ENCODE data around the gene WDR48.

The WDR48 gene

GRCh38 chr3:39051649-39052561, at the start of gene WDR48, which contains the start of gene SCN11A:
Gene WDR48, plus strand, starts transcription at chr3:39052016. Its CDS starts 10 bp downstream, at chr3:39052026.
Gene SCN11A, minus strand, starts transcription at chr3:39051944. Its CDS starts 101,582 bp downstream, at chr3:38950362.
- no peaks in the 10 kb centered on the region for H3K9me3 ChIP-seq (ENCODE audit: control insufficient read depth in 5 of 5, low read length in 5 of 5)
- no peaks in the 10 kb centered on the region for H3K27me3 ChIP-seq (ENCODE audit: control insufficient read depth in 5 of 5, insufficient read depth in 4 of 5, low read length in 5 of 5)
- peak within 1 kb of the TSS; percentile 57 to 91 (median 82) for H3K9ac ChIP-seq (ENCODE audit: low read length in 5 of 5)
- H3K36me3 ChIP-seq (ENCODE audit: control insufficient read depth in 5 of 5, insufficient read depth in 5 of 5, low read length in 5 of 5) = no peaks in the 10 kb centered on the region
- H3K4me1 ChIP-seq (ENCODE audit: control insufficient read depth in 5 of 5, insufficient read depth in 5 of 5, low read length in 5 of 5) = peaks cover 0 to 28% (median 25%) of the 10 kb centered on the region in 5 donors
- peak within 1 kb of the TSS; percentile 92 to 100 (median 97) for H3K4me3 ChIP-seq (ENCODE audit: low read depth in 1 of 5, low read length in 5 of 5)
- H3K27ac ChIP-seq (ENCODE audit: low read depth, low read length) = peak within 1 kb of the TSS; percentile 91

- Histone ChIP-seq H3K27me3 (ENCODE audit: control insufficient read depth in 5 of 5, insufficient read depth in 4 of 5, low read length in 5 of 5) (no peaks in the 10 kb centered on the region), H3K36me3 (ENCODE audit: control insufficient read depth in 5 of 5, insufficient read depth in 5 of 5, low read length in 5 of 5) (no peaks in the 10 kb centered on the region), H3K4me1 (ENCODE audit: control insufficient read depth in 5 of 5, insufficient read depth in 5 of 5, low read length in 5 of 5) (no peaks in the 10 kb centered on the region), H3K4me3 (ENCODE audit: low read depth in 1 of 5, low read length in 5 of 5) (no peak overlapping the region), H3K9ac (ENCODE audit: low read length in 5 of 5) (no peak overlapping the region), H3K27ac (ENCODE audit: low read depth, low read length) (no peak overlapping the region), H3K9me3 (ENCODE audit: control insufficient read depth in 5 of 5, low read length in 5 of 5) (no peaks in the 10 kb centered on the region)
These were observed 46.5 kb upstream of the WDR48 start for GRCh38 chr3:39005295-39005694.

DNA sequence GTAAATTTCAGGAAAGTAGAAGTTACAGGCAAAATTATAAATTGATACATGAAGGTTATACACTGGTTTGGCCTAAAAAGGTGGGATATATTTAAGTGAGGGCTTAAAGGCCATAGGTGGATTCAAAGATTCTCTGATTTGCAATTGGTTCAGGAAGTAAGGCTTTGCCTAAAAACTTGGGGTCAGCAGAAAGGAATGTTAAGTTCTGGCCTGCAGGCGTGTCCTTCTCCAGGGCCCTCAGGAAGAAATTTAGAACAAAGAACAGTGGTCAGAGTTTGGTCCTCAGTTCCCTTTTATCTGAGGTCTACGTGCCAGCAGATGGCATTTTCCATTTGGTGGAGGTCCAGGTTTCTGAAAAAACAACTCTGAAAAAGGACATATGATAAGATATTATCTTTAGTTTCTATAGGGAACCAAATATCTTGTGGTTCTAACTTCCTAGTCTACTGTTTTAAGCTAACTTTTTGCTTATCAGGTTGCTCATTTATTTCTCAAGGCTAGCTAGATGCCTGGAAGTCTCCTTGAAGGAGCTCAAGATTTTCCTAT, 40.6 kb upstream of the WDR48 start:
- Histone ChIP-seq H3K27me3 (ENCODE audit: control insufficient read depth in 5 of 5, insufficient read depth in 4 of 5, low read length in 5 of 5) (no peaks in the 10 kb centered on the region), H3K4me1 (ENCODE audit: control insufficient read depth in 5 of 5, insufficient read depth in 5 of 5, low read length in 5 of 5) (no peaks in the 10 kb centered on the region), H3K9me3 (ENCODE audit: control insufficient read depth in 5 of 5, low read length in 5 of 5) (no peaks in the 10 kb centered on the region), H3K4me3 (ENCODE audit: low read depth in 1 of 5, low read length in 5 of 5) (no peak overlapping the region), H3K9ac (ENCODE audit: low read length in 5 of 5) (no peak overlapping the region), H3K27ac (ENCODE audit: low read depth, low read length) (no peak overlapping the region), H3K36me3 (ENCODE audit: control insufficient read depth in 5 of 5, insufficient read depth in 5 of 5, low read length in 5 of 5) (no peaks in the 10 kb centered on the region)

GRCh38 chr3:39013289-39013688, 38.5 kb upstream of the WDR48 start:
- Histone ChIP-seq H3K27me3 (ENCODE audit: control insufficient read depth in 5 of 5, insufficient read depth in 4 of 5, low read length in 5 of 5) (peaks cover 0 to 2% (median 0%) of the 10 kb centered on the region in 5 donors), H3K27ac (ENCODE audit: low read depth, low read length) (no peak overlapping the region), H3K36me3 (ENCODE audit: control insufficient read depth in 5 of 5, insufficient read depth in 5 of 5, low read length in 5 of 5) (no peaks in the 10 kb centered on the region), H3K9ac (ENCODE audit: low read length in 5 of 5) (no peak overlapping the region), H3K4me1 (ENCODE audit: control insufficient read depth in 5 of 5, insufficient read depth in 5 of 5, low read length in 5 of 5) (no peaks in the 10 kb centered on the region), H3K4me3 (ENCODE audit: low read depth in 1 of 5, low read length in 5 of 5) (no peak overlapping the region), H3K9me3 (ENCODE audit: control insufficient read depth in 5 of 5, low read length in 5 of 5) (no peaks in the 10 kb centered on the region)

GRCh38 chr3:39013921-39014509, 37.8 kb upstream of the WDR48 start:
- H3K9ac ChIP-seq (ENCODE audit: low read length in 5 of 5) = no peak overlapping the region
- no peak overlapping the region for H3K4me3 ChIP-seq (ENCODE audit: low read depth in 1 of 5, low read length in 5 of 5)
- H3K36me3 ChIP-seq (ENCODE audit: control insufficient read depth in 5 of 5, insufficient read depth in 5 of 5, low read length in 5 of 5) = no peaks in the 10 kb centered on the region
- no peak overlapping the region for H3K27ac ChIP-seq (ENCODE audit: low read depth, low read length)
- peaks cover 0 to 2% (median 0%) of the 10 kb centered on the region in 5 donors for H3K27me3 ChIP-seq (ENCODE audit: control insufficient read depth in 5 of 5, insufficient read depth in 4 of 5, low read length in 5 of 5)
- H3K4me1 ChIP-seq (ENCODE audit: control insufficient read depth in 5 of 5, insufficient read depth in 5 of 5, low read length in 5 of 5) = no peaks in the 10 kb centered on the region
- H3K9me3 ChIP-seq (ENCODE audit: control insufficient read depth in 5 of 5, low read length in 5 of 5) = no peaks in the 10 kb centered on the region

DNA sequence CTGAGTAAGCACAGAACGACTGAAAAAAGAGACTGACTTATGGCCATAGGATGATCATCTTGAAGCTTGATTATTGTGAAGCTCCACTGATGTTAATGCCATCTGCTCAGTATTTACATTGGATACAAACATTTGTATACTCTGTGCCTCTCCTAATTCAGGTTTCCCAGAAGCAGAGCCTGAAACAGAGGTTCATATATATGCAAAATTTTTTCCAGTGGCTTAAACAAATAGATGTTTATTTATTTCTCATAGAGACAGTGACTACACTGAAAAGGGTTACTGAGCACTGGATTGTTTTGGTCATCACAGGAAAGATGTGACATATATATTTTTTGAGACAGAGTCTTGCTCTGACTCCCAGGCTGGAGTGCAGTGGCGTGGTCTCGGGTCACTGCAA, 36.4 kb upstream of the WDR48 start:
- no peaks in the 10 kb centered on the region for H3K4me1 ChIP-seq (ENCODE audit: control insufficient read depth in 5 of 5, insufficient read depth in 5 of 5, low read length in 5 of 5)
- peaks cover 0 to 2% (median 0%) of the 10 kb centered on the region in 5 donors for H3K27me3 ChIP-seq (ENCODE audit: control insufficient read depth in 5 of 5, insufficient read depth in 4 of 5, low read length in 5 of 5)
- no peaks in the 10 kb centered on the region for H3K9me3 ChIP-seq (ENCODE audit: control insufficient read depth in 5 of 5, low read length in 5 of 5)
- H3K27ac ChIP-seq (ENCODE audit: low read depth, low read length) = no peak overlapping the region
- no peak overlapping the region for H3K9ac ChIP-seq (ENCODE audit: low read length in 5 of 5)
- H3K36me3 ChIP-seq (ENCODE audit: control insufficient read depth in 5 of 5, insufficient read depth in 5 of 5, low read length in 5 of 5) = no peaks in the 10 kb centered on the region
- no peak overlapping the region for H3K4me3 ChIP-seq (ENCODE audit: low read depth in 1 of 5, low read length in 5 of 5)

DNA sequence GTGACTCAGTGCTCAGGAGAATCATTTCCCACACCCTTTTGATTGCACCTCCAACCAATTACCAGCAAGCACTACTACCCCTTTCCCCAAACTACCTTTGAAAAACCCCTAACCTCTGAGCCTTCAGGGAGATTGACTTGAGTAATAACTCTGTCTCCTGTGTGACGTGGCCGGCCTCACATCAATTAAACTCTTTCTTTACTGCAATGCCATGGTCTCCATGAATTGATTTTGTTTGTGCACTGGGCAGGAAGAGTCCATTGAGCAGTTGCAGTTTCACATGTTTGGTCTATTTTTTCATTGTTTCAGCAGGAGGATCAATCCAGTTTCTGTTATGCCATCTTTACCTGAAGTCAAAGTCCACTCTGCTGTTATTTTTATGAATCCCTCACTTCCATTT, 32.5 kb upstream of the WDR48 start:
- H3K9me3 ChIP-seq (ENCODE audit: control insufficient read depth in 5 of 5, low read length in 5 of 5) = no peaks in the 10 kb centered on the region
- no peak overlapping the region for H3K27ac ChIP-seq (ENCODE audit: low read depth, low read length)
- H3K4me1 ChIP-seq (ENCODE audit: control insufficient read depth in 5 of 5, insufficient read depth in 5 of 5, low read length in 5 of 5) = no peaks in the 10 kb centered on the region
- no peaks in the 10 kb centered on the region for H3K36me3 ChIP-seq (ENCODE audit: control insufficient read depth in 5 of 5, insufficient read depth in 5 of 5, low read length in 5 of 5)
- H3K4me3 ChIP-seq (ENCODE audit: low read depth in 1 of 5, low read length in 5 of 5) = no peak overlapping the region
- H3K27me3 ChIP-seq (ENCODE audit: control insufficient read depth in 5 of 5, insufficient read depth in 4 of 5, low read length in 5 of 5) = peaks cover 0 to 2% (median 0%) of the 10 kb centered on the region in 5 donors
- no peak overlapping the region for H3K9ac ChIP-seq (ENCODE audit: low read length in 5 of 5)

DNA sequence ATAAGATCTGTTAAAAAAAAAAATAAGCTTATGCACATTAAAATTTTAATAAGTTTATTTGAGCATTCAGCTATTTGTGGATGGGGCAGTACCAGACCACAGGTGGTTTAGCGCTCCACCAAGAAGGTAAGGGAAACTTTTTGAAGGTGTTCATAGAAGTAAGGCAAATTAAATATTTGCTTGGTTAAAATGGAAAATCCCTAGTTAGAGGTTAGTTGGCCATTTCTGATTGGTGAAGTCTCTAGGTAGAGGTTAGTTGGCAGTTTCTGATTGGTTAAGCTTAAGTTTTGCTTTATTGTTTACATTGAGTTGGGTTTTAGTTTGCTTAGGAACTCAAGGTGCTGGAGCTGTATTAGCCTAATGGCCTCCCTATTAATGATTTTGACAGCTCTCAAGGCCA, 30.8 kb upstream of the WDR48 start:
- Histone ChIP-seq H3K4me3 (ENCODE audit: low read depth in 1 of 5, low read length in 5 of 5) (no peak overlapping the region), H3K27me3 (ENCODE audit: control insufficient read depth in 5 of 5, insufficient read depth in 4 of 5, low read length in 5 of 5) (peaks cover 0 to 2% (median 0%) of the 10 kb centered on the region in 5 donors), H3K4me1 (ENCODE audit: control insufficient read depth in 5 of 5, insufficient read depth in 5 of 5, low read length in 5 of 5) (no peaks in the 10 kb centered on the region), H3K9me3 (ENCODE audit: control insufficient read depth in 5 of 5, low read length in 5 of 5) (no peaks in the 10 kb centered on the region), H3K36me3 (ENCODE audit: control insufficient read depth in 5 of 5, insufficient read depth in 5 of 5, low read length in 5 of 5) (no peaks in the 10 kb centered on the region), H3K9ac (ENCODE audit: low read length in 5 of 5) (no peak overlapping the region), H3K27ac (ENCODE audit: low read depth, low read length) (no peak overlapping the region)

DNA sequence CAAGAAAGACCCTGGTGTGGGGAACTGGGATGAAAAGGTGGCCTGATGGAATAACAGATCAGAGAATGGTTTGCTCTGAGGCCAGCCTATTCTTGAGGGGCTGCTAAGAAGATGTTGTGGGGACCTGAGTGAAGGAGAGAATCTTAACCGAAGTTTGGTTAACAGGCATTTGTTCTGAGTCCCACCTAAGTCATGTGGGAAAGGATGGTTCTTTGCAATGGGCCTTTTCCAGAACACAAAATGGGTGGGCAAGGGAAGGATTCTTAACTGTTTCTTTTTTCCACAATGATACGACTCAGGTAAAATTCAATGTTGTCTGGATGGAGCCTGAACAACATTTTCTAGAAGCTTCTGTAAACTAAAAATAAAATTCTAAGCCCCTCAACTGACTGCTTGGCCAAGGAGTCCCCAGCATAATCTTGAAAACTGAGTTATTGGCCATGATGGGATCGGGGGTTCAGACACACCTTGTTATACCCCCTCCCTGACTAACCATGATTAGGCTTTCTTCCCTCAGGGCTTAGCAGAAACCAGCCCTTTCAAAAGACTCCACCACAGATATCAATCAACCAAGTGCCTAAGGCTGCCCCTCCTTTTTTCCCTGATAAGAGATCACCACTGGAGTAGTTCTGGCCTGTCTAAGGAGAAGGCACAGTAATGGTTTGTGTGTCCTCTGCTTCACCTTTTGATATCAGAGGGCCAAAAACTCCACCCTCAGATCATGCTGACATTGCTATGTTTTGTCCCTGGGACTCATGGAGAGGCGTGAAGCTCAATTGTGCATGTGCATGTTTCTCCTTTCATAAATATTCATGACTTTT, 30.1 kb upstream of the WDR48 start:
- H3K36me3 ChIP-seq (ENCODE audit: control insufficient read depth in 5 of 5, insufficient read depth in 5 of 5, low read length in 5 of 5) = no peaks in the 10 kb centered on the region
- no peaks in the 10 kb centered on the region for H3K4me1 ChIP-seq (ENCODE audit: control insufficient read depth in 5 of 5, insufficient read depth in 5 of 5, low read length in 5 of 5)
- no peaks in the 10 kb centered on the region for H3K9me3 ChIP-seq (ENCODE audit: control insufficient read depth in 5 of 5, low read length in 5 of 5)
- H3K27me3 ChIP-seq (ENCODE audit: control insufficient read depth in 5 of 5, insufficient read depth in 4 of 5, low read length in 5 of 5) = peaks cover 0 to 2% (median 0%) of the 10 kb centered on the region in 5 donors
- no peak overlapping the region for H3K4me3 ChIP-seq (ENCODE audit: low read depth in 1 of 5, low read length in 5 of 5)
- H3K9ac ChIP-seq (ENCODE audit: low read length in 5 of 5) = no peak overlapping the region
- no peak overlapping the region for H3K27ac ChIP-seq (ENCODE audit: low read depth, low read length)
